GM19463 (cell line): ENCODE results near the gene LSM3.

Experiments
- ATAC-seq: cut with Tn5 transposase; IDR thresholded peaks from one replicate; pipeline ENCODE4 v1.9.1; 2021; ENCODE audit warnings: mild to moderate bottlenecking, moderate library complexity; ENCODE audit not compliant: unreplicated experiment

Gene LSM3

DNA sequence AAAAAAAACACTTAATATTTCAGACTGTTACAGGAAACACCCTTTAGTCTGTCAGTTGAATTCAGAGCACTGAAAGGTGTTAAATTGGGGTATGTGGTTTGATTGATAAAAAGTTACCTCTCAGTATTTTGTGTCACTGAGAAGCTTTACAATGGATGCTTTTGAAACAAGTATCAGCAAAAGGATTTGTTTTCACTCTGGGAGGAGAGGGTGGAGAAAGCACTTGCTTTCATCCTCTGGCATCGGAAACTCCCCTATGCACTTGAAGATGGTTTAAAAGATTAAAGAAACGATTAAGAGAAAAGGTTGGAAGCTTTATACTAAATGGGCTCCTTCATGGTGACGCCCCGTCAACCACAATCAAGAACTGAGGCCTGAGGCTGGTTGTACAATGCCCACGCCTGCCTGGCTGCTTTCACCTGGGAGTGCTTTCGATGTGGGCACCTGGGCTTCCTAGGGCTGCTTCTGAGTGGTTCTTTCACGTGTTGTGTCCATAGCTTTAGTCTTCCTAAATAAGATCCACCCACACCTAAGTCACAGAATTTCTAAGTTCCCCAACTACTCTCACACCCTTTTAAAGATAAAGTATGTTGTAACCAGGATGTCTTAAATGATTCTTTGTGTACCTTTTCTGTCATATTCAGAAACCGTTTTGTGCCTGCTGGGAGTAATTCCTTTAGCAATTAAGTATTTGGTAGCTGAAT, 35.9 kb upstream of the LSM3 start:
- ATAC-seq = no peak

DNA sequence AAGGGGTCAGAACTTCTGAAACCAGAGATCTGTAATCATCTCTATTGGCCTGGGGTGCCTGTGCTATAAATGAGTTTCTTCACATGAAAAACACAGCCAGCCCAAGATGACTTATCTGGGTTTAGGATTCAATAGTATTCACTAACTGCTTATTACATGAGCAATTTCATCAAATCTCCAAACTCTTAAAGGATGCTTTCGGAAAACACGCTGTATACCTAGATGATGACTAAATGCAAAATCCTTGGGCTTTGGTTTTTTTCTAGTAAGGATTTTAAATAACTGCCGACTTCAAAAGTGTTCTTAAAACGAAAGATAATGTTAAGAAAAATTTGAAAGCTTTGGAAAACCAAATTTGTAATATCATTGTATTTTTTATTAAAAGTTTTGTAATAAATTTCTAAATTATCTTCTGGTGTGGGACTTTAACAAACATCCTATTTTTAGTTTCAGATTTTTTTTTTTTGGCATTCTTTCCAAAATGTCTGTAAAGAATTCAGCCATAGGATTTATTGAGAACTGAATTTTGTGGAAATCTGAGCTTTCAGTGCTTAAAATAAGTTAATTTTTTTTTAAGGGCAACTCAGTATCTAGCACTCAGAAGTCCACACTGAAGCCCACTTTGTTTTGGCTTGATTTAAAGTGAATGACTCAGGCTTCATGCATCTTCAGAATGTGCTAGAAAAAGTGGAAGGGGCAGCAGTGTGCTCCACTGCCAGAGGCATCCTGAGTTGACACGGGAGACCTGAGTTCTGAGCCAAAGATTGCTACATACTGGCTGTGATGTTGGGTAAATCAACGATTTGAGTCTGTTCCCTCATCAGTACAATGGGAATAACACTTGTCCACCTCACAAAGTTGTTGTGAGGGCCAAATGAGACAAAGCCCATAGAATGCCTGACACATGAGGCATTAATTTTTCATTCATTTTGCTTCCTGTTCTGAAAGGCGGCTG, 35.1 kb upstream of the LSM3 start:
- no peak for ATAC-seq

DNA sequence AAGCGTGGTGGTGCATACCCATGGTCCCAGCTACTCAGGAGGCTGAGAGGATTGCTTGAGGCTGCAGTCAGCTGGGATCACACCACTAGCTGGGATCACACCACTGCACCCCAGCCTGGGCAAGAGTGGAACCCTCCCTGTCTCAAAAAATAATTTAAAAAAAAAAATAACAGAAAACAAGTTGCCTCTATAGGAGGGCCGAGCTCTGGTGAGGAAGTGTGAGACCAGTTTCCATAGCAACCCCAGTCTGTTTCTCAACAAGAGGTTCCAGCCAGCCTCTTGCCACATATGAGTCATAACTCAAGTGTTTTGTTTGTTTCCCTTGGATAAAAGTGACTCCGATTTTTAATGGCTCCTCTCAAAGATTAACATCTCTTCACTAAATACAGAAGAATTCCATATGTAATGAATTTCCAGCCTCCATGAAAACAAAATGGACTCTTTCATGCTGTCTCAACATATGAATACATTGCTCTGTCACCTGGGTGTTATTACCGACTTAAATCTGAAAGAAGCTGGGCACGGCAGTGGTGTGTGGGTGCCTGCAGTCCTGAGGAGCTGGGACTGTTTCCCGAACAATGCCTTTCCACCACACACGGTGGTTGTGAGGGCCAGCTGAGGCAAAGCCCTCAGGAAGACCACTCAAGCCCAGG, 34.1 kb upstream of the LSM3 start:
- peak; percentile 98 for ATAC-seq

DNA sequence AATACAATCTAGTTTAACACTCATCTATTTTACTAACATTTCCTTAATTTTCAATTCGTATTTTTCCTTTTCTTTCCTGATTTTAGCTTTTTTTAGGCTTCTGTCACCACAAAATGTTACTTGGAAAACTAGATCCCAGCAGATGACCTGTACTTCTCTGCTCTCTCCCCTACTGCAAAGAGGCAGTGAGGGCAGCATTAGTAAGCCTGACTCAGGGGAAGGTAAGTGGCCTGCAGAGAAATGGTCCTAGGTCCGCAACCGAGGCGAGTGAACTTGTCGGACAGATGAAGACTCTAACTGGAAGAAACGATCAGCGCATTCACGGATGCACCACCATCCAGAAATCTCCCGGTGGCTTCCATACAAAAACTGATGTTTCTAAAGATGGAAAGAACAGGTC, 33.4 kb upstream of the LSM3 start:
- ATAC-seq = no peak

DNA sequence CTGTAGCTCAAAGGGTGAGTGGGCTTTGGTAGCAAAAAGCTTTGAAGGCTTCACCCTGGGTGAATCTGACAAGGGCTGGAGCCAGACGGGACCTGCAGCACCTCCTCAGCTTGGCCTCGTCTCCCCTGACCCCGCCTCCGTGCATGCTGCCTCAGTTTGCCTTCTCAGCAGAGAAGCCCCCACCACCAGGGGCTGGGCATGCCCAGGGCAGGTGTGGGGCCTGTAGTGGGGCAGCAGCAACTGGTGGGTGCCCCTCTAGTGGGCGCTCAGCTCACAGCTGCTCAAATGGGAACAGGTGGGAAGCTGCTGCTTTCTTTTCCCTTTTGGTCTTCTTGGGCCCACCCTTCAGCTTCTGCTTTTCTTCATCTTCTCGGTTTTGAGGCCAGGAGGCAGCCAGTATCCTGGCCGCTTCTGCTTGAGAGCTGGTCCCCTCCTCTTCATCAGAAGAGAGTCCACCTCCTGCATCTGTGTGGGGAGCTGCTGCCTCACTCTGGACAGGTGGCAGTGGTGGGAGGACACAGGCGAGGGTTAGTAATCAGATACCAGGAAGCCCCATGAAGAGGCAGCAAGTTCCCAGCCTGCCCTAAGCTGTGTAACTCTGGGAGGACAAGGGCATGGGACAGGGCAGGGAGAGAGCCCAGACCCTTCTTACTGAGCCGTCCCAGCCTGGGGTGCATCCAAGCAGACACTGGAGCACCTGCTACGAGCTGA, 32.8 kb upstream of the LSM3 start:
- ATAC-seq = no peak

DNA sequence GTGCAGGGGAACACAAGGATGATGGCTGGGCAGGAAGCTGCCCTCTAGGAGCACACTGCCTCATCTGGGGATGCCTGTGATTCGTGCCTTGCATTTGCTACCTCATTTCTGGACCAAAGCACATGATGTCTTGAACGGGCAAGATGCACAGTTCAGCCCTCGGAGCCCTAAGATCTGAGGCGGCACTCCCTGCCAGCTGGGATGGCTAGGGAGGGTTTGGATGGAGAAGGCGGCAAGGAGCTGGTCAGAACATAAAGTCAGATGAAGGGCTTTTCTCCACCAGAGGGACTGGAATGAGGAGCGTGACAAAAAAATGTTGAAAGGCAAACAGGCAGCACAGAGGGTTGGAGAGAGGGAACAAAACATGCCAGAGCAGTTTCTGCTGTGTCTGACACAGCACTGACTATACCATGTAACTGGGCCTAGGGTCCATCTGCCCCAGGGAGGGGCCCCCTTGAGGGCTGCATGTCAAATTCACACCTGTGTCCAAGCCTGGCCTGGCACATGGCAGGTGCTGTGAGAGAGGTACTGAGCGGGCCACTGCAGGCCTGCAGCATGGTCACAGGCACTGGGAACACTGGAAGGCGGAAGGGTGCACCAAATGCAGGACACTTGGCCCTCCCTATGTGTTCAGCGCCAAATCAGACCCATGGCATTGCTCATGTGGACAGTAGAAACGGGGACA, 32.1 kb upstream of the LSM3 start:
- ATAC-seq = no peak

DNA sequence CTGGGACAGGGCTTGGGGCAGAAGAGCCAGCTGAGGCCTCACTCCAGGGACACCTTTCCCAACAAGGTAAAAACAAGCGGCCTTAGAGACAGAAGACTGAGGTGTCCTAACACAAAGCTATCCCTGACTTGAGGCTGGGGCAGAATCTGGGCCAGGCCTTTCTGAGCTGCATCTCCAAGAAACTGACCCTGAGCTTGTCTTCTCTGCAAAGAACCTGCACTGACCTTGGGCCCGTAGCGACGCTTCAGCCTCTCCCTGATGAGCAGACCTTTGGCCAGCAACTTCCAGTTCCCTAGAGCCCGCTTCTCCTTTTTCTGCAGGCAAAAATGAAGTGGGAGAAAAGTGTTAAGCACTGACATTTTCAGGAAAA, 31.6 kb upstream of the LSM3 start:
- ATAC-seq = no peak

DNA sequence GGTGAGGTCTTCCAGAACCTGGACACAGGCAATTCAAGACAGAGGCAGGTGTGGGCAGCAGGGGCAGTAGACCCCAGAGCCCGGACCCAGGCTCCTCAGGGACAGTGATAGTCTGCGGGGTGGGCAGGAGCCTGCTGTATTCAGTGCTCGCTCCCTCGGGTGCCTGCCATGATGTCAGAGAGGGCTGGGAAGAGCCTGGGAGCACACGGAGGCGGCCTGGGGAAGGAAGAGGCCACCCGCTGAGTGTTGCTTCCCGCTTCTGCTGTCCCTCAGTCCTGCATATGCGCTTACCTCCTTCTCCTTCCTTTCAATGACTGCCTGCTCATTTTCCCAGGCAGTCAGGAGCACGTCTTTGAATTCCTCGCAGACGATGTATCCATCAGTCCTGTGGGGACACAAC, 31.0 kb upstream of the LSM3 start:
- ATAC-seq = no peak

DNA sequence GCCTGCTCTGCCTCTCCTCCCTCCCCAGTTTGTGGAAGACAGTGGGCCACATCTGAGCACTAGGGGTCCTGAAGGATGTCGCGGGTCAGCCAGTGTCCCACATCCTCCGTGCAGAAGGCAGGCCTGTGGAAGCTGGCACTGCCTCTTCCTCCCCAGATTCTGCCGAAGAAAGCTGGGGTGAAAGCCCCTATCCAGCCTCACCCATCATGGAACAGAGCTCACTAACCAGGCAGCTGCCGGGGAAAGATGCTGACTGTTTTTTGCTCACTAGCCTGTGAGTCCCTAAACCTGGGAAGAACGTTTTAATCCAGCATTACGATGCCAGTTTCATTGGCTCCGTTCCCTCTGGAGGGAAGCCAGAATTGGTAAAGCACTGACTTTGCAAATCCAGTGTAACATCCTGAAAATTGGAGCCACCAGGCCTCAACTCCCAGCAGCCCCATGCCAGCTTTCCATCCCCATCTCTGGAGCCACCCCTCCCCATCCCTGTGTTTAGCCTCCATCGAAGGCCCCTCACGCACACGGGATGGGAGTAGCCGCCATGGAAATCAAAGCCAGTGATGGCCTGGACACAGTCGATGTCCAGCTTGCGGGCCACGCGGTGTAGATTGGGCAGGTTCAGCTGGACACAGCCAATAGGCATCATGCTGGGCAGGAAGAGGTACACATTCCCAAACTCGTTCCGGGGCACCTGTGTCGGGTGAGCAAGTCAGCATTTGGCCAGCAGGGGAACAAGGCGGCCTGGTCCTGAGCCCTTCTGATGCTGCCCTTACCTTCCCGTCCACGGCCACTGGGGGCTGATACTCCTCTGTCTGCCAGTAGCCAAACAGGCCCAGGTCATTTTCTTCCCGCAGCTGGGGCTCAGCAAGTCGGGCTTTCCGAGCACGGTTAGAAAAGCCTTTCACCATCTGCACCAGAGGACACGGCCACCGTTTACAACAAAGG, 30.3 kb upstream of the LSM3 start:
- no peak for ATAC-seq

DNA sequence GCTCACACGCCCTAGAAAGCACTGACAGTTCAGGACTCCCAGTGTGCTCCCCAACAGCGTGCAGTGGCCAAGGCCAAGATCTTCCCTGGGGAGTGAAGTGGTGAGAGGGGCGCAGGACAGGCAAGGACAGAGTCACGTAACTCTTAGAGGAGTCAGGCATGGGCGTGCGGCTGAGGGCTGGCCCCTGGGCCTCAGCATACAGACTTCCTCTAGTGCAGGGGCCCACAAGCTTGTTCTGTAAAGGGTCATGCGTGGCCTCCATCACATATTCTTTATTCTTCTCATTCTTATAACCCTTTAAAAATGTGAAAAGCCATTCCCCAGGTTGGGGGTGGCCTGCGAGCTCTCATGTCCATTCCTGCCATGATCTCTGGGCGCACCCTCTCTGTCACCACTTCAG, 28.5 kb upstream of the LSM3 start:
- ATAC-seq = no peak

DNA sequence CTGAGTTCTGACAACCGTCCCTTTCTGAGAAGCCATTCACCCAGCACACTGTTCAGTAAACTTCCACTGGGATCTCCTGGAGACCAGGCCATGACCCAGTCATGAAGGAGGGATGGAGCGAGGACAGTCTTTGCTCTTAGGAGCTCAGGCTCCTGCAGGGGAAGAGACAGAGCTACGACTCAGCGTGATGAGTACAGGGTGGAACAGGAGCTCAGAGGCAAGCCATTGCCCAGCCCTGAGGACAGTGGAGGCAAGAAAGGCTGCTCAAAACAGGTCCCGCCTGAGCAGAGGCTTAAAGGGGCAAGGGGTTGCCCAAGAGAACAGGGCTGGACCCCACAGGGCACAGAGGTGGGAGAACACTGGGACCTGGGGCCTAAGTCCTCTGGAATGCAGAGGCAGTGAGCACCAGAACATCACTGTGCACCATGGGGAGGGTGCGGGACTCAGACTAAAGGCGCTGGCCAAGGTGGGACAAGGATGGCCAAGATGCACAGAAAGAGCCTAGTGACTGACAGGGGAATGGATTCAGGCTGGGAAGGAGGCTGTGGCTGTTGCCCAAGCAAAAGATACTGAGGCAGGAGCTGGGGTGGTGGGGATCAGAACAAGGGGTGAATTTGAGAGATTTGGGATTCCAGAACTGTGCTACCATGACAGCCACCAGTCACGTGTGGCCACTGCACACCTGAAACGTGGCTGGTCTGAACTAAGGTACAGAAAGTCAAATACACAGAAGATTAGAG, 28.0 kb upstream of the LSM3 start:
- no peak for ATAC-seq

DNA sequence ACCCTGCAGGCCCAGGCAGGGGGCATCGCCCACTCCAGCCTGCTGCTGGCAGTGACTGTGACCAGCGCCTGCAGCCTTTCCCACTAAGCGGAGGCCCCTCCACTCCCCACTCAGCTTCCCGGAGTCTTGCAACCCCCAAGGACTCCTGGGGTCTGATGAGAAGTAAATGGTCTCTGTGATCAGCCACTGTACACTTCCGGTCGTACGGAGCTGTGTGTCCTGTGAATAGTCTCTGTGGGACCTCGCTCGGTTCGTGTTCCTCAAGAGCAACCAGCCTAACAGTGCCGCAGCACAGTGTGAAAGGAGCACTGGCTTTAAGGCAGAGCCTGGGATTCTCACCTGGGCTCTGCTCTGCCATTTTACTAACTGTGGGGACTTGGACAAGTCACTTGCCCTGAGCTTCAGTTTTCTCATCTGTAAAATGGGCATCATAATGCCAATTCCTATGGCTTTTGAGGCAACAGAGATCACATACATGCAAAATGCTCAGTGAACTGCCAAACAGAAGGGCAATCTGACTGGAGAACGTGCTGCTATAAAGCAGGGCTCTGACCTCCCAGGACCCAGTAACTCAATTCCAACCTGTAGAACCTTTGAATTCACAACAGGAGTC, 27.0 kb upstream of the LSM3 start:
- no peak for ATAC-seq

DNA sequence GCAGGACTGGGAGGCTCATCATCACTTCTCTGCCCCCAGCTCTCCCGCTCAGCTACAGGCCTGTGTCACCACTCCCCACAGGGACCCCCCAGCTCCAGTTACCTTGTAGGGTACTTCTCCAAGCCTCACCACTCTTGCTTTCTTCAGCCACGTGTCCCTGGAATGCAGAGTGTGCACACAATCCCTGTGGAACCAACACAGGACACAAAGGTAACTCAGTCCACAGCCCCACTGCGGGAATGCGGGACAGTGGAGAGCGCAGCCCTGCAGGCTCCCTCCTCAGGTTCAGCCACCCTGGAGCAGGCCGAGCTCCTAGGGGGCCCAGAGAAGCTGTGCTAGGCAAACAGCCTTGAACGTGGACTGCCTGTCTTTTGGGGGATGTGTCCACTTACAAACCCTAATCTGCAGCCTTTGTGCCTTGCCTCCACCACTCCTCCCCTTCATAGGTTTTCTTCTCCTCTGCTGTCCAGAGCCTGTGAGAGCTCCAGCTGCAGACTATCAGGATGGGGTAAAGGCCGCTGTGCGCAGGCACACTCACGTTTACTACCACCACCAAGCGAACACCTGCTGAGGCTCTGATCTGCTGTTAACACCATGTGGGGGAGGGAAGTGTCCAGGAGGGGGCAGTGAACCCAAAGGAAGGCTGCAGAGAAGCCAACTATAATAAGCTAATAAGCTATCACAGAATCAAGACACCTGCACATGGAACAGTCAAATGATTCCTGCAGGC, 26.2 kb upstream of the LSM3 start:
- no peak for ATAC-seq

DNA sequence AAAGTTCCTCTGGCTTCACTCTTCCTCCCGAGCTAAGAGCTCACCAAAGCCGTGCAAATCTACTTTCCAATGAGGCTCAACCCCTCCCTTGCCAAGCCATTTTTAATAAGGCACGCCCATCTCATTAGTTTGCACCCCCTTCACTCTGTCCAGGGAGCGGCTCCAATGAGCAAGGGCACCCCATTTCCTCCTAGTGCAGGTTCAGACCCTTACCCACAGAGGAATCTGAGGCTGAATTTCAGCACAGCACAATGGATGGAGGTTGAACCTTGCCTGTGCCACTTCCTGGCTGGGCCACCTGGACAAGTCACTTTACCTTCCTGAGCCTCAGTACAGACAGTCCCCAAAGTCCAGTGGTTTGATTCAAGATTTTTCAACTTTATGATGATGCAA, 25.7 kb upstream of the LSM3 start:
- ATAC-seq = no peak

DNA sequence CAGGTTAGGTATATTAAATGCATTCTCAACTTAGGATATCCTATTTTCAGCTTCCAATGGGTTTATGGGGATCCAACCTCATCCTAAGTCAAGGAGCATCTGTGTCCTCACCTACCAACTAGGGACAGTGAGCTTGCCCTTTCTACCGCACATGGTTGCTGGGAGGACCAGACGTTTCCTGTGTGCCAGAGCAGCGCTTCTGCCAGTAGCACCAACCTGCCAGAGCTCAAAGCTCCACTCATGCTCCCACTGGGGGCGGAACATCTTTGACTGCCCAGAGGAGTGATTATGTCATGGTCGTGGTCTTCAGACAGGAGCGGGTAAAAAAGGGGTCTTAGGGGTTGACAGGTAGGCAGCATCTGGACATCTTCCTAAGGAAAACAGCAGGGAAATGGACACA, 25.0 kb upstream of the LSM3 start:
- no peak for ATAC-seq

DNA sequence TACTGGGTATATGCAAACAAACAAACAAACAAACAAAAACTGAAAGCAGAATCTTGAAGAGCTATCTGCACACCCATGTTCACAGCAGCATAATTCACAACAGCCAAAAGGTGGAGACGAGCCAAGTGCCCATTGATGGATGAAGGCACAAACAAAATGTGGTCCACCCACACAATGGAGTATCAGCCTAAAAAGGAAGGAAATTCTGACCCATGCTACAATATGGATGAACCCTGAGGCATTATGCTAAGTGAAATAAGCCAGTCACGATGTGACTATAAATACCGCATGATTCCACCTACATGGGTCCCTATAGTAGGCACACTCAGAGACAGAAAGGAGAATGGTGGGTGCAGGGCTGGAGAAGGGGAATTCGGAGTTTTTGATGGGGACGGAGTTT, 24.3 kb upstream of the LSM3 start:
- ATAC-seq = no peak

DNA sequence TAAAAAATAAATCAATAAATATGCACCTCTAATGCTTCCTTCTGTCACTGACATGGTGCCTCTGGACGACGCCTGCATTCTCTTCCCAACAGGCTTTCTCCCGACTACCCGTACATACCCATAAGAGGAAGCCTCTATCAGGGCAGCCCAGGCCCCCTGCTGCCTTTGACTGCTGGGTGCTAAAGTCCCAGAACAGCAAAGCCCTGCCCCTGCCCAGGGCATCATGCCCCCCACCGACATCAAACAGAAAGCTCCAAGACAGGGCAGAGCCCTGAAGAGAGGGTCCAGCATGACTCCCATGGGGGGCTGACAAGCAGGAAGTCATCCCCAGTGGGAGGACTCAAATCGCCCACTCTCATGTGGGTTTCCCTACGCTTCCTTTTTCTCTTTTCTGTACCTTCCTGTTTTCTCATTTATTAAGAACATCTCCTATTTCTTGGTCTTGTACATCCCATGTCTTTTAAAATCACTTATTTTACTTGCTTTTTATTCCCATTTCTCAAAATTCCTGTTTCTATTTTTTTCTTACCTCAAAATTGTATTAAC, 23.6 kb upstream of the LSM3 start:
- ATAC-seq = no peak

DNA sequence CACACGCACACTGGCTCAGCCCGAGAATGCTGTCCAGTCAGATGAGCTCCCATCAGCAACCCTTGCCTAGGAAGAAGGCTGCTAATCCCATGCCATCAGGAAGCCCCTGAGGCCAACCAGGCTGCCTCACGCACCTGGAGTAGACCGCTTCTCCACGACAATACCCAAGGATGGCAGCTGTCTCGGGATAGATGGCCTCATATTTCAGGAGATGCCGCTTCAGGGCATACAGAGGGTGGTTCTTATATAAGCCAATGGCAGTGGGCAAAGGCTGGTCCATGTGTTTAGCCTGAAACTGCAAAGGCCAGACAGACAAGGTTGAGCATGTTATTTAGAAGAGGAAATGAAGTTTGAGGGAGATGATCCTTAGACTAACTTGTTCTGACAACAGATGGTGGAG, 22.4 kb upstream of the LSM3 start:
- no peak for ATAC-seq
